Fibroblast of pulmonary artery (primary cell): ENCODE measurements around the gene LDB3.

ENCODE experiments used
- DNase-seq: peaks from one replicate; pipeline ENCODE4 v3.0.0-alpha.2; 2010; ENCODE audit warnings: low read depth
- H3K4me3 ChIP-seq: replicated peaks from 2 replicates; pipeline ENCODE4 v1.5.1; 2011; ENCODE audit warnings: low read depth, mild to moderate bottlenecking, control low read depth, low read length, moderate library complexity
- TF ChIP-seq, protein P1 (sequence below): IDR thresholded peaks from 2 replicates; pipeline ENCODE4 v1.5.1; 2011; ENCODE audit warnings: mild to moderate bottlenecking, control low read depth, low read length, inconsistent platforms; ENCODE audit errors: missing control alignments

Gene LDB3

GRCh38 chr10:86699991-86700840 is 31.9 kb downstream of the LDB3 start:
- H3K4me3 ChIP-seq: no peak overlapping the region
- DNase-seq: no peak
- TF ChIP-seq, protein P1, sequence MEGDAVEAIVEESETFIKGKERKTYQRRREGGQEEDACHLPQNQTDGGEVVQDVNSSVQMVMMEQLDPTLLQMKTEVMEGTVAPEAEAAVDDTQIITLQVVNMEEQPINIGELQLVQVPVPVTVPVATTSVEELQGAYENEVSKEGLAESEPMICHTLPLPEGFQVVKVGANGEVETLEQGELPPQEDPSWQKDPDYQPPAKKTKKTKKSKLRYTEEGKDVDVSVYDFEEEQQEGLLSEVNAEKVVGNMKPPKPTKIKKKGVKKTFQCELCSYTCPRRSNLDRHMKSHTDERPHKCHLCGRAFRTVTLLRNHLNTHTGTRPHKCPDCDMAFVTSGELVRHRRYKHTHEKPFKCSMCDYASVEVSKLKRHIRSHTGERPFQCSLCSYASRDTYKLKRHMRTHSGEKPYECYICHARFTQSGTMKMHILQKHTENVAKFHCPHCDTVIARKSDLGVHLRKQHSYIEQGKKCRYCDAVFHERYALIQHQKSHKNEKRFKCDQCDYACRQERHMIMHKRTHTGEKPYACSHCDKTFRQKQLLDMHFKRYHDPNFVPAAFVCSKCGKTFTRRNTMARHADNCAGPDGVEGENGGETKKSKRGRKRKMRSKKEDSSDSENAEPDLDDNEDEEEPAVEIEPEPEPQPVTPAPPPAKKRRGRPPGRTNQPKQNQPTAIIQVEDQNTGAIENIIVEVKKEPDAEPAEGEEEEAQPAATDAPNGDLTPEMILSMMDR: no peak

- DNase-seq: no peak
- H3K4me3 ChIP-seq: no peak overlapping the region
- TF ChIP-seq, protein P1: no peak
Observed at GRCh38 chr10:86700851-86701617, 32.7 kb downstream of the LDB3 start.

DNA sequence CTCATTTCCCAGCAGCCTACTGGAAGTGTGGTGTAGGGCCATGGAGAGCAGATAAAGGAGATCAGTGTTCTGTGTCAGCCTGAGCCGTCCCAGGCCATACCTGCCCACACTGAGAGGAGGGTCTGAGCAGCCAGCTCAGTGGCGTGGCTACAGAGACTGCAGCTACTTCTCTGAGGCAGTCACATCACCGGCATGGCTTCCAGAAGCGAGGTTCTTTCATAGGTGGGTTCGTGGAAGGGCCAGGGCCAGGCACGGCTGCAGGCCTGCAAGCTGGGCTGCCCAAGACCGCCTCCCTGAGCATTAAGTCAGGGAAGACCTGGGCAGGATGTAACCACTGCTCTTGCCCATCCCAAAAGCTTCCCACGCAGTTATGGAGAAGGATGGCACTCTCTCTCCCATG is 34.9 kb downstream of the LDB3 start:
- DNase-seq: no peak
- TF ChIP-seq, protein P1: no peak
- no peak overlapping the region for H3K4me3 ChIP-seq

GRCh38 chr10:86705139-86705538 is 36.8 kb downstream of the LDB3 start:
- TF ChIP-seq, protein P1: no peak
- H3K4me3 ChIP-seq: no peak overlapping the region
- DNase-seq: no peak

DNA sequence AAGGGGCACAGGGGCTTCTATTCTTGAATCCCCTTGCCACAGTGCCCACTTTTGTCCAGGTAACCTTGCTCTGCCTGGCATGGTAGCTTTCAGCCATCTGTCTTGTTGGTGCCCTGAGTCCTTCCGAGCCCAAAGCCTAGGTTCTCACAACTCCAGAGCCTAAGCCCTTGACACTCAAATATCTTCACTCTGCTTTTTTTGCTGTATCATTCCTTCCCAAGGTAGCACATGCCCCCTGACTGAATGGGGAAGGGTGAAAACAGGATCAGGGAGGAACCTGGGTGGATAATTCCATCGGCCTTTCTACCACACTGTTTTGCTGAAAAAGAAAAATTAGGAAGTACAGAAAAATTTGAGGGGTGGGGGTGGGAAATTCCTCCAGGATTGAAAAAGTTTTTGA is 37.6 kb downstream of the LDB3 start:
- no peak overlapping the region for H3K4me3 ChIP-seq
- no peak for DNase-seq
- TF ChIP-seq, protein P1: no peak

DNA sequence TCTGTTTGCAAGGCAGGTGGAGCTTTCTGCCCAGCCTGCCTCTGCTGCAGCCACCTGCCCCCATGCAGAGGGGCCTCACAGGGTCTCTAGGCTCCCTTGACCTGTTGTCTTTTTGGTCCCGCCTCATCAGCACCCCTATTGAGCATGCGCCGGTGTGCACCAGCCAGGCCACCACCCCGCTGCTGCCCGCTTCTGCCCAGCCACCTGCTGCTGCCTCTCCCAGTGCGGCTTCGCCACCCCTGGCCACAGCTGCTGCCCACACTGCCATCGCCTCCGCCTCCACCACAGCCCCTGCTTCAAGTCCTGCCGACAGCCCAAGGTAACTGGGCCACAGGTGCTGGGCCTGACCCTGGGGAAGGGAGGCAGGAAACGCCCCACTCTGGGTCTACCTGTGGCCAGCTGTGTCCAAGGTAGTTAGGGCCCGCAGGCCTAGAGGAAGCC is 38.1 kb downstream of the LDB3 start:
- H3K4me3 ChIP-seq: no peak overlapping the region
- DNase-seq: no peak
- TF ChIP-seq, protein P1: no peak
